GM12878 (cell line): Measurements from ENCODE around the gene NFKBIA.

ENCODE experiments used
- ETV6 ChIP-seq, 2 experiments: fragments of 450-650 bp in 1 of 2; IDR thresholded peaks in 1 of 2; conservative IDR thresholded peaks in 1 of 2; 2 replicates each; pipeline ENCODE4 v1.6.1; 2014; ENCODE audit warnings: antibody characterized with exemption in 1 of 2, borderline replicate concordance in 1 of 2, low read depth in 1 of 2, mild to moderate bottlenecking in 1 of 2, moderate library complexity in 1 of 2
- JUND ChIP-seq: IDR thresholded peaks from 2 replicates; pipeline ENCODE4 v1.6.1; 2012; ENCODE audit warnings: low read depth, mild to moderate bottlenecking, low read length, improper control_type of control experiment, moderate library complexity
- MAX ChIP-seq: IDR thresholded peaks from 2 replicates; pipeline ENCODE4 v1.6.1; 2012; ENCODE audit warnings: low read depth, low read length, improper control_type of control experiment
- RAD21 ChIP-seq: IDR thresholded peaks from 2 replicates; pipeline ENCODE4 v1.6.1; 2011; ENCODE audit warnings: mild to moderate bottlenecking, low read depth, low read length, moderate library complexity; ENCODE audit not compliant: insufficient read depth
- TAF1 ChIP-seq: IDR thresholded peaks from 2 replicates; pipeline ENCODE4 v1.6.1; 2011; ENCODE audit warnings: mild to moderate bottlenecking, low read depth, low read length, borderline replicate concordance
- YY1 ChIP-seq: IDR thresholded peaks from 2 replicates; pipeline ENCODE4 v1.6.1; 2011; ENCODE audit warnings: low read depth, mild to moderate bottlenecking, low read length
- ZBED1 ChIP-seq: IDR thresholded peaks from 2 replicates; pipeline ENCODE4 v1.6.1; 2016; ENCODE audit warnings: borderline replicate concordance

GRCh38 chr14:35444104-35444503 is 39.6 kb upstream of the NFKBIA start:
- TF ChIP-seq JUND (no peak), ETV6 (conservative IDR thresholded peaks at IDR 0.05 in 1 of 2, IDR thresholded peaks at IDR 0.05 in 1 of 2; ENCODE audit: borderline replicate concordance in 1 of 2, low read depth in 1 of 2) (no peak), RAD21 (no peak), TAF1 (no peak), YY1 (no peak), MAX (no peak), ZBED1 (no peak)
